ENCODE measurements around the gene LPCAT1.
"Not testable (repeated sequence)": the region's sequence is repeated elsewhere in the genome, so short reads cannot be mapped to it uniquely, and the experiment has no call there.

The LPCAT1 gene

DNA sequence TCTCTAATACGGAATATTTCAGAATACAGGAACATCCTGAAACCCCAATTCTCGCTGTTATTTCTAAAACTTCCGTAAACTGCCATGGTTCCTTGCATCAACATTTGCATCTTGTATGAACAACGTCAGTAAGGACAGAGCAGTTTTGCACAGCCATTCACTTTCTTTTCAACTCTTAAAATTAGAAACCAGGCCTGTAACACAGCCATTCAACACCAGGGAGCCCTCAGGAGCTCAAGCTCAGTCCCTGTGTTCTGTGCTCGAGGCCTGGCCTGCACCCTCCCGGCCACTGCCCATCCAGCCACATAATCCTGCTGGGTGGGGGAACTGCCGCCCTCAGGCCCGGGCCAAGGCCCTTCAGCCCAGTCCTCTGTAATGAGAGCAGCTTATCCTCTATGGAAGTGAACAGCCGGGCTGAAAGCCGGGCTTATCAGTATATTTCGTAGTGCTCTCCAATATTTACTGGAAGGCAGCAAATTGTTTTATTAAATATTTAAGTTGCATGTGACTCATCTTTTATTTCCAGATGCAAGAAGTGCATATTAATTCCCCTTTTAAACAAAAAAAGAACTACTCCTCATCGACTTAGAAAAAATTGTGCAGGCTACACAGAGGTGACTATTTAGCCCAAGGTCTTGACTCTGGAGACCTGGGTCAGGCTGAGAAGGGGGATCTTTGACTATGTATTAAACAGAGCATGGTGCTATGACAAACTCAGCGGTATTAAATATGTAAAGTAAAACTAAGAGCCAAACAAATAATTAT, 45.3 kb downstream of the LPCAT1 start:
- DNase-seq (ENCODE audit: low spot score): no peak

DNA sequence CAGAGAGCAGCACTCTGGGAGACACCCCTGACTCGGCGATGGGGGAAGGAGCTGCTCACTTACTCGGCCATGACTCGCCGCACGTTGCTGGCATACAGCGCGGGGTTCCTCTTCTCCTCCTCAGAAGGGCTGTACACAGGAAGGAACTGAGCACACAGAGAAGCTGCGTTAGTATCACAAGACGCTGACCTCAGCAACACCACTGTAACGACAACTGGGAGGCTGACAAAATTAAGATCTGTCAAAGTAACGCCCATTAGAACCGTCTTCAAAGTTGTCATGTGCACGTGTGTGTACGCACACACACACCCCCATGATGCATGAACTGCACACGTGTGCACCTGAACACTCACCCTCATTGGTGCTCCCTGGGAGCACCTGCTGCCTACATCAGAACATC, 46.4 kb downstream of the LPCAT1 start:
- DNase-seq (ENCODE audit: low spot score): no peak

DNA sequence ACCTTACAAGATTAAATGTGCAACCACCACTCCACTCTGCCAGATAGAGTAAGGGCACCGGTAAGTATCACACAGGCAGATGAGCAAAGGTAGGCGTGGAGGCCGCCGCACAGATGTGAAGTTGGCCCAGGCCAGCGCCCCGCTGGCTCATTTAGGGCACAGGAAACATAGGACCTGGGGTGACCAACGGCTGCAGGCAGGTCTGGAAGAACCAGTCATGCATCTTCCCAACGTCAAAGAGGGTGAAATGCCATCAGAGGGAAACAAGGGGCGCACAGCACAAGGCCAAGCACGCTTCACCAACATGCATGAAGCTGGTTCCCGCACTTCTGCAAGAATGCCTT, 46.8 kb downstream of the LPCAT1 start:
- no peak for DNase-seq (ENCODE audit: low spot score)

DNA sequence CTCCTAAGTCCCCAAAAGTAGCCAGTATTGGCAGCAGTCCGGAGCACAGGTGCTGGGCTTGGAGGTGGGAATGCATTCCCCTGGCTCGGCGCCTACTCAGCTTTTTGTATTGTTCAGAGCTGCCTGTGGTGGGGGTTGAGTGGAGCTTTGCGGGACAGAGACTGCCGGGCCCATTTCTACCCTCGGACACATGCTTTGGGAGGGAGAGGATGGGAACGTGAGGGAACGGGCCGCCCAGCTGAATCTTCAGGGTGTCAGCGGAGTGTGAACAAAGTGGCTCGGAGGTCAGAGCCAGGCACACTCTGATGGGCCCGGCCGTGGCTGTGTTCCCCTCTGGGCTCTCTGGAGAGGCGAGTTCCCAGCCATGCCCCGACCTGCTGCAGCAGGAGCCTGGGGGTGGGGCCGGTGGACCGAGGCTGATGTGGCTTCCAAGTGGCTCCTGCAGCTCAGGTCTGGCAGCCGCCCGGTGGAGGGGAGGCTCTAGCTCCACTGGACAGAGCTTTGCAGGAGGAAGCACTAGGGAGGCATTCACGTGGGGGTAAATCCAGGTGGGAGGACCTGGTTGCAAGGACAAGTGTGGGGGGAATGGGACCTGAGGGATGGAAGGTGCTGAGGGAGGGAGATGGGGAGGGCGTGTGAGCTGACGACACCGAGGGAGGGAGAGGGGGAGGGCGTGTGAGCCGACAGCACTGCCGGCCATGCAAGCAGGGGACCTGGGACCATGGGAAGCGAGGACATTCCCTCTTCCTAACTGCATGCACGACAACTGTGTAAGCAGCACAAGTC, 47.4 kb downstream of the LPCAT1 start:
- no peak for DNase-seq (ENCODE audit: low spot score)

DNA sequence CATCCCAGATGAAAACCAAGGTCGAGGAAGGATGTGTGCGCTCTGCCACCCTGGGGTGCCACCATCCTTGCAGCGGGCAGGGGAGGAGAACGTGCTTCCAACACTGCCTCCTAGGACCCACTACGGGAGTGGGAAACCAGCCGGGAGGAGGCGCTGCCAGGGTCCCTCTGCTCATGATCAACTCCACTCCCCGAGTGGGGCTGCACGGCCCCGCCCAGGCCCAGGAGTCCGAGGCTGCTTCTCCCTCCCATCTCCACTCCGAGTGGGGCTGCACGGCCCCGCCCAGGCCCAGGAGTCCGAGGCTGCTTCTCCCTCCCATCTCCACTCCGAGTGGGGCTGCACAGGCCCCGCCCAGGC, 48.2 kb downstream of the LPCAT1 start:
- DNase-seq (ENCODE audit: low spot score): not testable (repeated sequence)

DNA sequence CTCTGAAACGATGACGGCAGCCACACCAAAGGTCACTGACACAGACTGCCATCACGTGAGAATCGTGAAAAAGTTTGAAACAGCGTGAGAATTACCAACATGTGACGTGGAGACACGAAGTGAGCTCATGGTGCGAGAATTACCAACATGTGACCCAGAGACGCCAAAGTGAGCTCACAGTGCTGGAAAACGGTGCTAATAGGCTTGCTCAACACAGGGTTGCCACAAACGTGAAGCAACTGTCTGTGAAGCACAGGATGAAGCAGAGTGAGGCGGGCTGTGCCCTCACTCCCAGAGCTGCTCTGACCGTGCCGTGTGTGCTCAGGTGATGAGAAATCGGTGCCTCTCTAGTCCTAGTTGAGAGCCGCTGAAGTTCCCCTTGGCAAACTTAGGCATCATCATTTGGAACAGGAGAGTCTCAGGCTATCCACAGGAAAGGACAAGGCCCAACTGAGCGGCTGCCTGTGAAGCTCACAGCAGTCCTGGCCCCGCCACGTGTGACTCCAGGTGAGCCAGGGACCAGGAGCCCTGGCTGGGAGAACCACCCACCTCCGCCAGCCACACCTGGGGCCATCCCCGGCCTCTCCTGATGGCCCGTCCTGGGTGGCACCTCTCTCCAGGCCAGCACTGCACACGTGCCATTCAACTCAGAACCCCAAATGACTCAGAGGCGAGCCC, 48.8 kb downstream of the LPCAT1 start:
- no peak for DNase-seq (ENCODE audit: low spot score)

DNA sequence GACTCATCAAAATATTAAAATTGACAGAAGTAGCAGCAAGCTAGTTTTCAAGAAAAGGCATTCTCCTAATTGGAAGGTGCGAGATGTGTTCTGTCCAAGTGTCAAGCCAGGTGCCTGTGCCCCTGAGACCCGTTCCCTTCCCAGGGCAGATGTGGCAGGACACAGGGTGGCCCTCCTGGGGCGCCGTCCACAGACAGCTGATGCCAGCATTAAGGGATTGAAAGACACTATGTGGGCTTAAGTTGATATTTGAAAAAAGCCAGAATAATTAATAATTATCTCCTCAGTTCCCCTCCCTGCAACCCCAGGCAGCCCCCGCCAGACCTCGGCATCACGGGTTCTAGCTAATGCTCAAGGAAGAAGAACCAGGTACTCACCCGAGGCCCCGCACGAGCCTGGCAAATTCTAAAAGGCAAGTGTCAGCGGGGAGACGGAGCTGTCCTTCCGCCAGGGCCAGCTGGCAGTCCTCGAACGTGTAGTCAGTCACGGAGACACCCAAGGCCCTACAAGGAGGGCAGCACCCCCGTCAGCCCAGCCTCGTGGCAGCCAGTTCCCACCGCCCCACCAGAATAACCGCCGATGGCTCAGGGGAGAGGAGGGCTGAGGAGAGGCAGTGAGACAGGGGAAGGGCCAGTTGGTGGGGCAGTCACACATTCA, 49.4 kb downstream of the LPCAT1 start:
- no peak for DNase-seq (ENCODE audit: low spot score)

DNA sequence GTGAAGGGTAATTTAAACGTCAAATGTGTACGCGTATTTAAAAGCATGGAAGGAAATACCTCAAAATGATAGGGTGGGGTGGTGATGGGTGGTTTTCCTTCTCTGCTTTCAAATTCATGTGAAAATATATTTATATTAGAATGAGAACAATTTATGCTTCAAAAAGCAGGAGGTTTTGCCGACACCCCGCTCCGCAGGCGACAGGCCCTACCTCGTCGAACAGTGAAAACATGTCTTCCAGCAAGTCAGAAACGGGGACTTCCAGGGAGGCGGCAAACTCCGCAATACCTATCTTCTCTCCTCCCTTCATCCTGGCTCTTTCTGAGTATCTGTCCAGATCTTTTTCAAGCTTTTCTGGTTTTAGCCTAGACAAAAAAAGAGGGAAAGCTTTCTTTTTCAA, 50.0 kb downstream of the LPCAT1 start:
- DNase-seq (ENCODE audit: low spot score): no peak

DNA sequence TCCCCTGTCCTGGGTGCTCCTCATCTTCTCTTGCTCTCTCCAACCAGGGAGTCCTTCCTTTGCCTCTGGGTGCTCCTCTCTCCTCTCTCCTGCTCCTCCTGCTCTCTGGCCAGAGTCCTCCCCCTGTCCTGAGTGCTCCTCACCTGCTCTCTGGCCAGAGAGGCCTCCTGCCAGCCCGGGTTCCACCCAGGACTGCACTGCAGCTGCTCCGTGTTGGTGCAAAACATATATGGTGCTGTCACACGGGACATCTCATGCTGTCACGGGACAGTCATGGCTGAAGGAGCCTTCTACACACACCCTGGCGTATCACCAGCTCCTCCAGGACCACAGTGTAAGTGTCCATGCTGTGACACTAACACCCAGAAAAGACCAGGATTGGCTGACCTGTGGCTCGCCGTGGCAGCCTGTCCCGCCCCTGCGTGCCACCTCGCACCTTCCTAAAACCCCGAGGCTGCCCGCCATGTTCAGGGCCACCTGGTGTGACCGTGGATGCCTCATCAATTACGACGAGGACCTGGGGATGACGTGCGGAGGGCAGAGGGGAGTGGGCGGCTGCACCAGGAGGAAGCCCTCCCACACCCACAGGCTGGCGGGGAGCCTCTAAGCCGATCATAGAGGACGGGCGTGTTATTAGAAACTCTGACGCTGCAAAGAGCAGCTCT, 50.7 kb downstream of the LPCAT1 start:
- no peak for DNase-seq (ENCODE audit: low spot score)

DNA sequence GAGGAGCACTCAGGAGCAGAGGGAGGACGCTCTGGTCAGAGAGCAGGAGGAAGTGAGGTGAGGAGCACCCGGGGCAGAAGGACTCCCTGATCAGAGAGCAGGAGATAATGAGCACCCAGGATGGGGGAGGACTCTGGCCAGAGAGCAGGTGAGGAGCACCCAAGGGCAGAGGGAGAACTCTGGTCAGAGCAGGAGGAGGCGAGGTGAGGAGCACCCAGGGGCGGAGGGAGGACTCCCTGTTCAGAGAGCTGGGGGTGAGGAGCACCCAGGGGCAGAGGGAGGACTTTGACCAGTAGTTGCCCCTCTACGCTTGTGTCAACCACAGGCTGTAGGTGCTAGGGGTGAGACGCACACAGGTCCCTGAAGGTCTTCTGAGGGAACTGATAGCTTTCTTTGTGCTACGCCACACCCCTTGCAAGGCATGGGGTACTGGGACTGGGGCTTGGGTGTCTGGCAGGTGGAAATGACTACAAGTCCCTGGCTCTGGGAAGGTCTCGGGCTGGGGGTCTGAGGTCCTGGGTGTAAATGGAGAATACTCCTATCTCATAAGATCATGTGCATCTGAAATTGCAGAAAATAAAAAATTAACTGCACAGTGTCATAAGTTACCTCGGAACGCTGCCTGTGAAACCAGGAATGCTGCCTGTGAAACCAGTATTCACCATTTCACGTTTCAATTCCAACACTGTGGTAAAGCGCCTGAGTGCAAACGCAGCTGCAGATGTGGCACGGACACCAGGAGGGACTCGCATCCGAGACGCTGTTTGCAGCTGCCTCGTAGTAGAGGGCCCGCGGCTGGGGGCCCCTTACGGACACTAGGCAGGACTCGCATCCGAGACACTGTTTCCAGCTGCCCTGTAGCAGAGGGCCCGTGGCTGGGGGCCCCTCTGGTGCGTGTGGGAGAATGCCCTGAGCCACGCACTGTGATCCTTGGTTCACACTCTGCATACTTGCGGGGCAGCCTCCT, 51.5 kb downstream of the LPCAT1 start:
- no peak for DNase-seq (ENCODE audit: low spot score)

DNA sequence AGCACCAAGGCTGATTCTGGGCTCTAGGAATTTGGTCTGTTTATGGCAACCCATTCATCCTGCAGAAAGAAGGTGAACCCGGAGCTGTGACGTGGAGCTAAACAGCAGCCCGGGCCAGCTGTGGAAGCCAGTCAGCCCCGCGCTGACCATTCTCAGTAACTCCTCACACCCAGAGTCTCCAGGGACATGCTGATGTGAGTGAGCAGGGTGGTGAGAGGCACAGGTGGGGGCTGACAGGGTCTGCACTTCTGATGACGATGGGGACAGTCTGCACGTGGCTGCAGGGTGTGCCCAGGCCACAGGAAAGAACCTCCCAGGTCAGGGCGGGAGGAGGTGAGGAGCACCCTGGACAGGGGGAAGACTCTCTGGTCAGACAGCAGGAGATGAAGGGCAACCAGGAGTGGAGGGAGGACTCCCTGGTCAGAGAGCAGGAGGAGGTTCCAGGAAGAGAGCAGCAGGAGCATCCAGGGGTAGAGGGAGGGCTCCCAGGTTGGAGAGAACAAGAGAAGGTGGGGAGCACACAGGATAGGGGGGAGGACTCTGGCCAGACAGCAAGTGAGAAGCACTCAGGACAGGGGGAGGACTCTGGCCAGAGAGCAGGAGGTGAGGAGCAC, 52.4 kb downstream of the LPCAT1 start:
- DNase-seq (ENCODE audit: low spot score): no peak

DNA sequence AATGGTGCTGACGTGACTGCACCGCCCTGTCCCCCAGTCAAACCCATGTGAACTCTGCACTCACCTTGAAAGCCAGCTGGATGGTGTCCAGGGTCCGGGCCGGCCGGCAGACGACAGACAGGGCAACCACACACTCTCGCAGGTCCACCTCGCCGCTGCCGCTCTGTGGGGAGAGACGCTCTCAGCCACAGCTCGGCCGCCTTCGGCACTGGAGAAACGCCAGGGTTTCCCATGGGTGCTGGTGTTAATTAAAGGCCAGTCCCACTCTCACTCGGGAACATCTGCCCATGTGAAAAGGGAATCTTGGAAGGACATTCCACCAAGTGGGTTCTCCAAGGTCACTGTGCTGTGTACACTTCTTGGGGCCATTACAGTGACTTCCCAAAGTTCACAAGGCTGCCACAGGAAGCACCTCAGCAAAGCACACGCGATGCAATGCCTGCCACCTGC, 53.0 kb downstream of the LPCAT1 start:
- DNase-seq (ENCODE audit: low spot score): no peak

DNA sequence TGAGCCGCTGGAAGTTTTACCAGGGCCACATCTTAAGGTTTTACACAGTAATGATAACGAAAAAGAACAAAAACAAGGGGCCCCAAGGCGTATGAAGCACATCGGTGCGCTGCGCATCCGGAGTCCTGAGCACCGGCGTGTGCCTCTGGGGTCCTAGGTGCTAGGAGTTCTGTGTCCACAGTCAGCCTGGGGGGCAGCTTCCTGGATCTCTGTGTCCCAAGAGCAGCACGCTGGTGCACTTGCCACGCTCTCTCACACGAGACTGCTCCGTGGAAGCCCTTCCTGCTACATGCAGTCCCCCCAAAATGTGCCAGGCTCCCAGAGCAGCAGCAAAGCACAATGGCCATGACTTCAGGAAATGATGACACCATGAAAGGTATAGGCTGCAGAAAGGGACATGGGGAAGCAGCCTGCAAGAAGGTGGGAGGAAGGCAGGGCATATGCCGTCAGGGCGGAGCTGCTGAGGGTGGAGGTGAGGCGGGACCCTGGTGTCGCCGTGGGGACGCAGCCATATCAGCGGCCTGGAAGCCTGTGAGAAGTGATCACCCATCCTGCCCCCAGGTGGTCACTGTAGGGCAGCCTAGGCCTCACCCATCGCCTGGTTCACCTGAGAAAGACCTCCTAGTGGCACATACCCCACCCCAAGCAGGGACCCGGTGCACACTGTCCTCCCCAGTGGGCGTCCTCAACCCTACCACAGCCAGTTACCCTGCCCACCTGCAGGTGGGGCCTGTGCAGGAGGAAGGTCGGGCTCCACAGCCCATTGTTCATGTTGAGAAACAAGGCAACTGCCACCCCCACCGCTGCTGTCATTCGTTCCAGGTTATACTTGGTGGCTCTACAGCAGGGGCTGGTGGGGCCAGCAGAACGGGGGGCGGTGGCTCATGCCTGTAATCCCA, 54.9 kb downstream of the LPCAT1 start:
- DNase-seq (ENCODE audit: low spot score): no peak

DNA sequence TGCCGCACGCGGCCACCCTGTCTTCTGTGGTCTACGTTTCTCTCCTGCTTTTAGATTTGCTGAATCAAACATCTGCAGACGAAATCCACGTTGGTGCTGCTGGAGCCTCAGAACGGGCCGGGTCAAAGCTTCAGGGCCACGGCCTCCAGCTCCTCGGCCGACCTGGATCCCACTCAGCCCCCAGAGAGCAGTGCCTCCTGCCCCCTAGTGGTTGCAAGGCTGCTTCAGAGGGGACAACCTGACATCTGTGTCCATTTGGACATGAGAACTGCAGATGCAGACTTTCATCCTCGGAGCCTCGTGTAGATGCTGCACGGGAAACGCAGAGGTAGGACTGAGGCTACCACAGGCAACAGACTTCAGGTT, 55.5 kb downstream of the LPCAT1 start:
- peak; percentile 37 for DNase-seq (ENCODE audit: low spot score)

DNA sequence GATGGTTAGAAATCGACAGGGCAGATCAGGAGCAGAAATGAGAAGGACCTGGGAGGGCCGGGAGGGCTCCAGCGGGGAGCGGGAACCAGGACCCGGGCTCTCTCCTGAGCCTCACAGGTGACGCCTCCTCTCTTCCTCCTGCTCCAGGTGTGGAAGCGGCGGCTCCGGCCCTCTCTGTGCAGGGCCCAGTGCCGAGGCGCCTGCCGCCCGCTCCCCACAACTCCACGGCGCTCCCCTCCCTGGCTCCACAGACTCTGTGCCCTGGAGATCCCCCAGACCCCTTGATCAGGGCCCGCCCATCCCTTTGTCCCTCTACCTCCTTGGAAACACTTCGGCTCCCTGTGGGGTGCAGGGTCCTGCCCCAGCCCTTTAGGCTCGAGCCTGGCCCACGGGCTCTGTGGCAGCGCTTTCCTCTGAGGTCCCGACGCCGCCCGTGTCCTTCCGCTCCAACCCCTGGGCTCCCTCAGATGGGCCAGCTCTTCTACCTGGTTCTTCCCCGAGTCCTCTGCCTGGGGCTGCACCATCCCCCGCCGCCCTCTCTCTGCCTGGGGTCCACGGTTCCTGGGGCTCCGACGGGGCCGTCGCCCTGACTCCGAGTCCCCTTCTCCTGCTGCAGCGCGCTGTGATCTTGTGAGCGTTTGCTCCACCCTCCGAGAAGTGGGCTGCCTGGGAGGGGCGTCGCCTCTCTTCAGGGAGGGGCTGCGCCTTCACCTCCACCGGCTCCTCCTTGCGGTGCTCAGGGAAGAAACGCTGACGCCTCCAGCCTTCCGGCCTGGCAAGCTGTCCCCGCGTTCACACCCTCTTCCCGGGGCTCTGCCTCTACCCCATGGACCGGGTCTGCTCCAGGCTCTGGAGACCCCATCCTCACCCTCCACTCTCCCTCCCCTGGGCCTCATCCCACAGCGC, 56.2 kb downstream of the LPCAT1 start:
- no peak for DNase-seq (ENCODE audit: low spot score)

DNA sequence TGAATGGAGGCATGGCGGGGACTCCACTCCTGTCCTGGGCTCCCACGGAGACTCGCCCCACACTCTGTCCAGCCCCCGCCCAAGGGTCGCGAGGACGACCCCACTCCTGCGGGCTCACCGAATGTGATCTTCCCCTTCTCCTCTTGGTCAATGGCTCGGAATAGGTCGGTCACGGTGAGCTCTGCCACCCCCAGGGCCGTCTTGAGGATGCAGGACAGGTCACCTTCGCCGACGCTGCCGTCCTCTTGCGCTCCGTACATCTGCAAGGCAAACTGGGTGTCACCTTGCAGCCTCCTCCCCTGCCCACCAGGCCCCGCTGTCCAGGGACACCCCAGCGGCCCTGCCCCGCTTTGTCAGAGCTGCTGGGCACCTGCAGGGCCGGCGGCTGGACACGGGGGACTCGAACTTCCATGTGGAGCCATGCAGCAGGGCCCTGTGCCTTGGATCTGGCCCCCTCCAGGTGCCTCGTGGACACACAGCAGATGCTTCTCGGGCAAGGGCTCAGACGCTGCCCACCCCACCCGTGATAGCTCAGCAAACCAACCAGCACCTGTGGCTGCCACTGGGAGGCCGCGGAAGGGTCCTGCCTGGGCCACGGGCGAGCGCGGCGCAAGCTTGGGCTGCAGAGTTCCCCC, 57.0 kb downstream of the LPCAT1 start:
- DNase-seq (ENCODE audit: low spot score): no peak

DNA sequence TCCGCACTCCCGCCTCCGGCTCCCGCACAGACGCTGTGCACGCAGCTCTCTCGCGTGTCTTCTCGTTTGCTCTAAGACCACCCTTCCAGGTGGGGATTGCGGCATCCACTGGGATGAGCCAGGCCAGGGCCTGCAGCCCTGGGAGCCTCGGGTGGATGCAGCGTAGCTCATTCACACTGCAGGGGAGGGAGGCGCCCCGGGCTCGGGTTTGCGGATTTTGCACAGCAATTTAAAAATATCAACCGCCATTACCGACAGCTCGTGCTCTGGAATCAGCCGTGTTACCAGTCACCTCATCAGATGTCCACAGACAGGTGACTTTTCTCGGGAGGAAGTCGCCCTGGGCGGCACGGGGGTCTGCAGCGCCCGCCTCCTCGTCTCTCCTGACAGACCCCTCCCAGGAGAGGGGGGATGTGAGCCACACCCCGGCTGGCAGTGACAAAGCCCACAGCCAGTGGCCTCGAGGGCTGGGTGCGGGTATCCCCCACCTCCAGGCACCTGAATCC, 57.7 kb downstream of the LPCAT1 start:
- no peak for DNase-seq (ENCODE audit: low spot score)

DNA sequence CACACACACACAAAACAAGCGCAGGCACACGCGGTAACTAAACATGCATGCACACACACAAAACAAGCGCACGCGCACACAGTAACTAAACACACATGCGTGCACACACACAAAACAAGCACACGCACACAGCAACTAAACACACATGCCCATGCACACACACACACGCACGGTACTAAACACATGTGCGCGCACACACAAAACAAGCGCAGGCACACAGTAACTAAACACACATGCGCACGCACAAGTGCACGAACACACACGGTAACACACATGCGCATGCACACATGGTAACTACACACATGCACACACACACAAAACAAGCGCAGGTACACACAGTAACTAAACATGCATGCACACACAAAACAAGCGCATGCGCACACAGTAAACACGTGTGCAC, 58.6 kb downstream of the LPCAT1 start:
- DNase-seq (ENCODE audit: low spot score): no peak
